Right hindlimb (tissue), 1 donor: Measurements from ENCODE around the gene PPM1D.
"Not testable (repeated sequence)": the region's sequence is repeated elsewhere in the genome, so short reads cannot be mapped to it uniquely, and the experiment has no call there.

ENCODE experiments used
- DNase-seq: peaks from one replicate; pipeline ENCODE4 v3.0.0-alpha.2; 2018

The PPM1D gene

GRCh38 chr17:60599620-60600489 is at the start of gene PPM1D:
PPM1D (plus strand) TSS chr17:60600193; CDS start chr17:60600415, 222 bp downstream.
- DNase-seq: peak; percentile 99

GRCh38 chr17:60552255-60552654 is 47.7 kb upstream of the PPM1D start:
- DNase-seq: not testable (repeated sequence)

- DNase-seq: no peak
These were observed 45.6 kb upstream of the PPM1D start for GRCh38 chr17:60554377-60554788.

GRCh38 chr17:60555786-60556185 is 44.2 kb upstream of the PPM1D start:
- DNase-seq: no peak

GRCh38 chr17:60557805-60558204 is 42.2 kb upstream of the PPM1D start:
- DNase-seq: no peak

GRCh38 chr17:60559659-60559994 is 40.4 kb upstream of the PPM1D start:
- DNase-seq: no peak

GRCh38 chr17:60559995-60560859 is 39.8 kb upstream of the PPM1D start:
- no peak for DNase-seq

- no peak for DNase-seq
These were observed 39.1 kb upstream of the PPM1D start for GRCh38 chr17:60560860-60561257.

- no peak for DNase-seq
These were observed 37.6 kb upstream of the PPM1D start for GRCh38 chr17:60562421-60562820.

- DNase-seq: no peak
These were observed 36.2 kb upstream of the PPM1D start for GRCh38 chr17:60563743-60564142.

GRCh38 chr17:60565233-60565632 is 34.8 kb upstream of the PPM1D start:
- DNase-seq: no peak

GRCh38 chr17:60573236-60574051 is 26.5 kb upstream of the PPM1D start:
- DNase-seq: no peak

- DNase-seq: peak; percentile 35
These were observed 22.7 kb upstream of the PPM1D start for GRCh38 chr17:60577147-60577915.

- no peak for DNase-seq
These were observed 20.9 kb upstream of the PPM1D start for GRCh38 chr17:60579090-60579489.

- no peak for DNase-seq
These were observed 20.4 kb upstream of the PPM1D start for GRCh38 chr17:60579551-60579950.

- DNase-seq: no peak
These were observed 17.0 kb upstream of the PPM1D start for GRCh38 chr17:60583008-60583407.

GRCh38 chr17:60585887-60586286 is 14.1 kb upstream of the PPM1D start:
- DNase-seq: no peak

GRCh38 chr17:60586288-60586974 is 13.6 kb upstream of the PPM1D start:
- no peak for DNase-seq

GRCh38 chr17:60590070-60590469 is 9.9 kb upstream of the PPM1D start:
- no peak for DNase-seq

- no peak for DNase-seq
These were observed 7.2 kb upstream of the PPM1D start for GRCh38 chr17:60592750-60593149.

- DNase-seq: not testable (repeated sequence)
These were observed 6.5 kb upstream of the PPM1D start for GRCh38 chr17:60593441-60594036.
